ENCODE results near the gene CLCNKA.
"Not testable (repeated sequence)": the region's sequence is repeated elsewhere in the genome, so short reads cannot be mapped to it uniquely, and the experiment has no call there.

The CLCNKA gene

GRCh38 chr1:15997637-15998280 lies 24.1 kb upstream of the CLCNKA start:
- DNase-seq = no peak

DNA sequence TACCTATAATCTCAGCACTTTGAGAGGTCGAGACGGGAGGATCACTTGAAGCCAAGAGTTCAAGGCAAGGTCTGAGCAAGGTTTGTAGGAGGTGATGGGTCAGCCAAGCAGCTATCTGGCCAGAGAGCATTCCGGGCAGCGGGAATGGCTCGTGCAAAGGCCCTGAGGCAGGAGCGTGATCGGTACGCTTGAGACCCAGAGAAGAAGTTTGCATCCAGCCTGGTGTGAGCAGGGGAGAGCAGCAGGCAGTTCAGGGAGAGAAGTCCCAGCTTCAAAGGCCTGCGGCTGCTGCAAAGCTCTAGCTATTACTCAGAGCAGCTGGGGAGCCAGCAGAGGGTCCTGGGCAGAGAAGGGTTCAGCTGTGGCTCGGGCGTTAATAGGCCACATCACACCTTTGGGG lies 22.9 kb upstream of the CLCNKA start:
- no peak for DNase-seq

DNA sequence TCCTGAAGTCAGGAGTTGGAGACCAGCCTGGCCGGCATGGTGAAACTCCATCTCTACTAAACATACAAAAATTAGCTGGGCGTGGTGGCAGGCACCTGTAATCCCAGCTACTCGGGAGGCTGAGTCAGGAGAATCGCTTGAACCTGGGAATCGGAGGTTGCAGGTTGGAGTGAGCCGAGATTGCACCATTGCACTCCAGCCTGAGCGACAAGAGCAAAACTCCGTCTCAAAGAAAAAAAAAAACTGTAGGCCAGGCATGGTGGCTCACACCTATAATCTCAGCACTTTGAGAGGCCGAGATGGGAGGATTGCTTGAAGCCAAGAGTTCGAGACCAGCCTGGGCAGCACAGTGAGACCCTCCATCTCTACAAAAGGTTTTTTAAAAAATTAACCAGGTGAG lies 20.6 kb upstream of the CLCNKA start:
- not testable (repeated sequence) for DNase-seq

DNA sequence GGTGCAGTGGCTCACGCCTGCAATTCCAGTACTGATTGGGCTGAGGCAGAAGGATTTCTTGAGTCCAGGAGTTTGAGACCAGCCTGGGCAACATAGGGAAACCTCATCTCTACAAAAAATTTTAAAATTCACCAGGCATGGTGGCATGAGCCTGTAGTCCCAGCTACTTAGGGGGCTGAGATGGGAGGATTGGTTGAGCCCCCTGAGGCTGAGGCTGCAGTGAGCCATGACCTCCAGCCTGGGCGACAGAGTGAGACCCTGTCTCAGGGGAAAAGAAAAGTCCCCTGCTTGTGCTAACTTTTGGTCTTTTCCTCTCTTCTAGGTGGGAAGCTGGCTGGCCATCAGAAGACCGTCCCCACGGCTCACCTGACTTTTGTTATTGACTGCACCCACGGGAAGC lies 16.2 kb upstream of the CLCNKA start:
- DNase-seq = no peak

- no peak for DNase-seq
These were observed 15.8 kb upstream of the CLCNKA start for GRCh38 chr1:16006010-16006409.

GRCh38 chr1:16006552-16007485 lies 15.0 kb upstream of the CLCNKA start:
- DNase-seq = no peak

GRCh38 chr1:16007671-16008341 lies 14.0 kb upstream of the CLCNKA start:
- no peak for DNase-seq

GRCh38 chr1:16009030-16009460 lies 12.8 kb upstream of the CLCNKA start:
- peak; percentile 77 for DNase-seq

GRCh38 chr1:16009678-16010077 lies 12.2 kb upstream of the CLCNKA start:
- DNase-seq = no peak

DNA sequence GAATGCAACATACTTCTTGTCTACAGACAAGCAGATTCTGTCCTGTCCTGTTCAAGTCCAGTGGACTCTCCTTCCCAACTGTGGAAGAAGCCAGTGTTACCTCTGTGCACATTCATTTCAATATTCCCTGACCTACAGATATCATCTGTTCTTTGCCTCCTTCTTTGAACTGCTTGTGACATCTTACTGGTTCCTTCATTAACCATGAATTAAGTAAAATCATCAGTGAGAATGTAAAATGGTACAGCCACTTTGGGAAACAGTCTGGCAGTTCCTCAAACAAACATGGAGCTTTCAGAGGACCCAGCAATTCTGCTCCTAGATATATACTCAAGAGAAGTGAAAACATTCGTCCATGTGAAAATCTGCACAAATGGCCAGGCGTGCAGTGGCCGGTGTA lies 11.0 kb upstream of the CLCNKA start:
- no peak for DNase-seq

DNA sequence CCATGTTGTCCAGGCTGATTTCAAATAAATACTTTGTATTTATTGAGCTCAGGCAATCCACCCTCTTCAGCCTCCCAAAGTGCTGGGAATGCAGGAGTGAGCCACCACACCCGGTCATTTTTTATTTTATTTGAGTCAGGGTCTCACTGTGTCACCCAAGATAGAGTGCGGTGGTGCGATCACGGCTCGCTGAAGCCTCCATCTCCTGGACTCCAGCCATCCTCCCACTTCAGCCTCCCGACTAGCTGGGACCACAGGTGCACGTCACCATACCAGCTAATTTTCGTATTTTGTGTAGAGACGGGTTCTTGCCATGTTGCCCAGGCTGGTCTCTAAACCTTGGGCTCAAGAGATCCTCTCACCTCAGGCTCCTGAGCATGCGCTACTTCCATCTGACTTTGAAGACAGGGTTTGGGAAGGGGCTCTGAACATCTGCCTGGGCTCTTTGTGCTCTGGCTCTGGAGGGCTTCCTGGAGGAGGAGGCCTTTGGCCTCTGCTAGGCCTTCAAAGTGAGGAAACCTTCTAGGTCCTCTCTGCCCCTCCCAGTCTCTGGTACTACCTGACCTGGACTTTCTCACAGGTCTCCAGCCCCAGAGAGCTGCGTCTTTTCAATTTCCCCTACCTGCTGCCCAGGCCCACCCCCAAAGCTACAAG lies 9.8 kb upstream of the CLCNKA start:
- no peak for DNase-seq

DNA sequence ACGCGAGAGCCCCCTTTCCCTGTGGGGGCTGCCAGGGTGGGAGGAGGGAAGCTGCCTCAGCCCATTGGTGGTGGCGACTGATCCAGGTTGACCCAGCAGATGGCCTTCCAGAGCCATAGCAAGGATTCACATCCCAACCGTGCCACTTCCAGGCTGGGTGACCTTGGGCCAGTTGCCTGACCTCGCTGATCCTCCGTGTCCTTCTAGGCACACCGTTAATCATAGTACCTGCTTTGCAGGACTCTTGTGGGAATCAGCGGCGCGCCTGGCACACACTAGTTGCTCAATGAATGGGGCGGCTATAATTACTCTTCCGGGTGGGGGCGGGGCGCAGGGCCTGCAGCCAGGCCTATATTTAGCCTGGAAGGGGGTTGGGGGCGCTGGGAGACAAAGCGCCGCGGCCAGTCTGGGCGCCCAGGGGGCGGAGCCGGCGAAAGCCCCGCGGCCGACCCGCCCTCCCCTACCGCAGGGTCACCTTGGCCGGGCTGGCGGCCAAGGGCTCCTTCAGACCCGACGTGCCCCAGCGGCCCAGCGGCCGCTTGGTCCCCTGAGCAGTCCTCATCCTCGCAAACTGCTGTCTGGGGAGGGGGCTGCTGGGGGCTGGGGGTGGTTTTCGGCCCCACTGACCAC lies 9.1 kb upstream of the CLCNKA start:
- DNase-seq = no peak

DNA sequence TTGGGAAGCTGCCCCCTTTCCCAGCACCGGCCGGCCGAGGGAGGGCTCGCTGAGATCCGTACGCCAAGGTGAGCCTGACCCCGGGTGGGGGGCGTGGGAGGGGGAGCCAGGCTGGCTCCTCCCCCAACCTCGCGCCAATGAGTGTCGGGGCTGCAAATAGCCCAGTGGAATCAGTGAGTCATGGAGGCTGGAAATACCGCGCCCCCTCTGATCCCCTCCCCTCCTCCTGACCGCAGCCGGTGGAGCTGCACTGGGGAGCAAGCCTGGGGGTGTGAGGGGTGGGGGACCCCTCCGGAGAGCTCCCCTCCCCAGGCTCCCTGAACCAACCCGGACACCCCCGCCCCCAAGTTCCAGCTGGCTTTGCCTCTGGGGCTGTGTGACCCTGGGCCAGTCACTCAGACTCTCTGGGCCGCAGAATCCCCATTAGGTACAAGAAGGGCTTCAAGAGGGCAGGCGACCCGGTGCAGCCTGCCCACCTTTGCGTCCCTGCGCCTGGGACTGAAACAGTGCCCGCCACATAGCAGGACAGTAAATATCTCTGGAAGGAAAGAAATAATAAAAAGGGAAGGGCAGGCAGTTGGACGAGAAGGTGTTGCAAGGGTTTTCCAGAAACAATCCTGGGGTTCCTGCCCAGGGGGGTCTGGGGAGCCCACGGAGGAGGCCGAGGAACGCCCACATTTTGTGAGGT lies 8.5 kb upstream of the CLCNKA start:
- no peak for DNase-seq

- no peak for DNase-seq
These were observed 8.0 kb upstream of the CLCNKA start for GRCh38 chr1:16013908-16014258.

DNA sequence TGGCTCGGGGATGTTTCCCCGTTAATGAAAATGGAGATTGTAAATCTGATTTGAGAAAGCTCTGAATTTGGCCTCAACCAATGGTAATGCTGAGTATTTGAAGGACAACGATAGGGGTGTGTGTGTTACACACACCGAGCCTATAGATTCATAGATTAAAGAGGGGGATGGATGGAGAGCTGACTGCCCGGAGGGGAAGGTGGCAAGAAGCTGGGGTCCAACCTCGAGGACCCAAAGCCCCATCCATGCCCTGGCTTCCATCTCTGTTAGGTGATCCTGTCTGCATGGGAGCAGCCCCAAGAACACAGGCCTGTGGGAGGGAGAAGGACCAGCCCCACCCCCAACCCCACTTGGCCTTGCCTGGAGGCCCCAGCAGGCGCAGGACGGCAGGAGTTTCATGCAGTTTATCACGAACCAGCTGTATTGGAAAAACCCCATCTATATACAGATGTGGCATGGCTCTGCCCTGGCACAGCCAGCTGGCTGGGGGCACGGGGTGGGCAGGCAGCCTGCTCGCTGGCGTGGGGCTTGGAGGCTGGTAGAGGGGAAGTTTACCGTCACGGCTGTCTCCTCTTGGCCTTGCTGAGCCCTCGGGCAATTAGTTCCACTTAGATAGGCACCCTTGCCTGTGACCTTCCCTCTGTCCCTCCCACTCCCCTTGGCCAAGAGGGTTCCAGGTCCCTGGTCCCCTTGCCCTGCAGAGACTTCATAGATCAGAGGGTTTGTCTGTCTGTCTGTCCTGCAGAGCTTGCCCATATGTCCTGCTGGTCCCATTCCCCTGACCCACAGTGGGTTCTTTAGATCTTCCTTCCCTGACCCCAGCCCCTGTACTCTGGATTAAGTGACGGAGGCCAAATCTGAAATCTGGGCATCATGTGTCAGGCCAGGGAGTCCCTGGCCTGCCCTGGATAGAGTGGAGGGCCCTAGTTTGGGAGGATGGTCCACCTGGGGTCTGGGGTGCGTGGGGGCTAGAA lies 7.0 kb upstream of the CLCNKA start:
- no peak for DNase-seq

GRCh38 chr1:16015491-16015890 lies 6.3 kb upstream of the CLCNKA start:
- no peak for DNase-seq

- DNase-seq = no peak
These were observed 5.6 kb upstream of the CLCNKA start for GRCh38 chr1:16015960-16016901.

DNA sequence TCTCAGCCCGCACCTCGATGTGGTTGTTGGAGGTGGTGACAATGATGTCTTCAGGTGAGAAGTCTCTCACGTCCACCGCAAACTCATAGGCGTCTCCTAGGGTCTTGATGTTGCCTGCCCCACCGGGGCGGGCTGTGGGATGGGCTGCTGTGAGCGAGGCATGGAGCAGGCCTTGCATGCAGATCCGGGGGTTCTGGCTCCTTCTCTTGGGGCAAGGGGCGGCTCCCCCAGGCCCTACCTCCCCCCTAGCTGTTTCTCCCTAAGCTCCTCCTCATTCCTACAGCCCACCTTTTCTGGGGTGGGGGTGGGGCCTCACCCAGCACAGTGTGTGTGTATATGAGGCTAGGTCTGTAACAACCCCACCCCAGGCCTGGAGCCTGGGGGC lies 4.8 kb upstream of the CLCNKA start:
- no peak for DNase-seq

DNA sequence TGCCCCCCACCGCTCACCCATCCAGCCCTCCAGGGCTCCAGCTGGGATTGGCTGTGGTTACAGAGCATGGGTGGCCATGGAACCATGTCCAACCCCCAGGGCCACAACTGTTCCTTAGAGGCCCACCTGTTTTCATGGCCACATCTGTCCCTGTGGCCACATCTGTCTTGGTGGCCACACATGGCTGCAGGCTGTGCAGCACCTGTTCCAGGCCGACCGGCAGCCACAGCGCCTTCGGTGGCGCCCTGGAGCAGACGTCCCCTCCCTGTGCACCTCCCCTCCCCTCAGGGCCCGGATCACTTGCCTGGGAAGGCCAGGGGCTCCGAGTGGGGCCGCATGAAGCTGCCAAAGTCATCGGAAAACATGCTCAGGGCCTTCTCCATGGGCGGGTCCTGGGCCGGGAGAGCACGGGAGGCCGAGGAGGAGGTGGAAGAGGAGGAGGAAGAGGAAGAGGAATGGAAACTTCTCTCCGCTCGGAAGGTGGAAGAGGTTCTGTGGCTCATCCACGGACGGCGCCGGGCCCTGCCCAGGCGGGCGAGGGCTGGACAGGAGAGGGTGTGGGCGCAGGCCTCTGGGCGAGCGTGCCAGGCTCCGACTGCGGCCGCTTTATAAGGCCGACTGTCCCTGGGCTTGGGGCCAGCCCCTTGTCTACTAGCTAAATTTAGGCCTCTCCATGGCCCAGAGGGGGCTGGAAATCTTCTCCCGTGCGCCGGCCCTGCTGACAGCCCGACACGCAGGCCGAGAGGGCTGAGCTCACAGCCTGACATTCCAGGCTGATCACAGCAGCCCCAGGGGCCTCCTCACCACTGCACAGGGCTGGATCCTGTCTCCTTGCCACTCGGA lies 4.2 kb upstream of the CLCNKA start, which contains the start of gene HSPB7:
Gene HSPB7, minus strand, starts transcription at position 583 of the 843 bp plus-strand sequence. Its CDS starts 80 bp downstream, at position 503.
- peak; percentile 12 for DNase-seq

All from midbrain (tissue), 1 donor.